Endothelial cell of umbilical vein (primary cell): ENCODE data around the gene SATB2.

Source experiments
- CTCF ChIP-seq, 2 donors: IDR thresholded peaks; 1 replicate in 1 of 2; 2 replicates in 1 of 2; pipeline ENCODE4 v1.5.1; 2011; ENCODE audit warnings: low read length in 2 of 2, mild to moderate bottlenecking in 2 of 2, moderate library complexity in 2 of 2, control low read depth in 1 of 2, inconsistent platforms in 1 of 2, low read depth in 1 of 2; ENCODE audit not compliant: insufficient read depth in 1 of 2; ENCODE audit errors: extremely low read depth in 1 of 2
- POLR2A ChIP-seq: IDR thresholded peaks from 2 replicates; pipeline ENCODE4 v1.6.1; 2012; ENCODE audit warnings: low read depth, mild to moderate bottlenecking, control low read depth, low read length

- TF ChIP-seq POLR2A (no peak), CTCF (IDR thresholded peaks at IDR 0.05; ENCODE audit: extremely low read depth in 1 of 2, insufficient read depth in 1 of 2, low read depth in 1 of 2, low read length in 2 of 2) (no peak)
Measured at GRCh38 chr2:199499005-199499404, 41.3 kb upstream of the SATB2 start.
